Stimulated activated CD8-positive, alpha-beta memory T cell treated with anti-CD3 and anti-CD28 coated beads, Interleukin-7, amount 100 ng/mL, for 24 hours (primary cell): Measurements from ENCODE around the gene STK40.

Experiments used
- DNase-seq: peaks from one replicate; pipeline ENCODE4 v3.0.0-alpha.2; 2020; ENCODE audit warnings: low read depth

Gene STK40

DNA sequence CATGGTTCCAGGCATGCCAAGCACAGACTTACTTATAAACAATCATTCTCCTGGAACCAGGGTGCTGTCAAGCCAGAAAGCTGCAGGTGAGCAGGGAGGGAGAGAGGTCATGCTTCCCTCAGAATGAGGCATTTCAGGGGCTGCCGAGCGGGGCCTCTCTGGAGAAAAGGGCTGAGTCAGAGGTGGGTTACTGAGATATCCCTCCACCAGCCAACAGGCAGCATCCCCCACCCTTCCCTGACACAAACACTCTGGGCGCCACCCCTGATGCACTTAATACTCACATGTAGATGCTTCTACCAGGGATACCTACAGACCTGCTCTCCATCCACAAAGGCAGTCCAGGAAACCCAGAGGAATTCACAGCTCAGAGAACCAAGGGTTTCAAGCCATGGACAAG lies 13.1 kb downstream of the STK40 start:
- no peak for DNase-seq

DNA sequence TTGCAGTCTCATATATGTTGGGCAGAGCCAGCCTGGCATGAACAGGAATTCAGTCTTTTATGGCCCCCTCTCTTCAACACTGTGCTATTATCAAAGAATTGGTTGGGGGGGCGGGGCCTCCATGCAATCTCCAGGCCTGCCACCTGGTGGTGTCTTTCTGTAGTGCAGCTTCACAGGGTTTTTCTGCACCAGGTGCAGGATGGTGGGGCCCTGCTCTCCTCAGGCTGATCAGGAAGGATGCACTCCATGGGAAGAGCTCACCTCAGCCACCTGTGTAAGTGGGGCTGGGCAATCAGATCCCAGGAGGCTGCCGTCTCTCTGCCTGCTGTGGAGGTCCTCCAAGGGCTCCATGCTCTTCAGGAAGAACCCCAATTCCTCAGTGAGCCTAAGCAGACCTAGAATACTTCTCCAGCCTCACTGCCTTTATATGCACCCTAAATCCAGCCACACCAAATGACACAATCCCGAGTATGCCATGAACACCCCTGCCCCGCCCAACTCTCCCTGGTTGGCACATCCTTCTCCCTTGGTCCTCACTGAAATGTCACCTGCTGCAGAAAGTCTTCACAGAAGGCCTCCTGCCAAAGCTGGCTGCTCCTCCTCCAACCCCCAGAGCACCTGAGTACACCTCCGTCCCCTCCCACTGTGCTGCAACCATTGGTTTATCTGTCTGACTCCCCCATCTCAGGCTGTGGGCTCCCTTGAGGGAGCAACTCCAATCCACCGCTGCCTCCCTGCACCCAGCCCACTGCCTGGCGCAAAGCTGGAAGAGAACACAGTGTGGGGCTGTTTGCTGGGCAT lies 16.5 kb downstream of the STK40 start:
- DNase-seq, result peak; percentile 75

GRCh38 chr1:36367798-36368197 lies 17.9 kb downstream of the STK40 start:
- DNase-seq, result no peak

GRCh38 chr1:36367066-36367465 lies 18.7 kb downstream of the STK40 start:
- DNase-seq, result no peak

DNA sequence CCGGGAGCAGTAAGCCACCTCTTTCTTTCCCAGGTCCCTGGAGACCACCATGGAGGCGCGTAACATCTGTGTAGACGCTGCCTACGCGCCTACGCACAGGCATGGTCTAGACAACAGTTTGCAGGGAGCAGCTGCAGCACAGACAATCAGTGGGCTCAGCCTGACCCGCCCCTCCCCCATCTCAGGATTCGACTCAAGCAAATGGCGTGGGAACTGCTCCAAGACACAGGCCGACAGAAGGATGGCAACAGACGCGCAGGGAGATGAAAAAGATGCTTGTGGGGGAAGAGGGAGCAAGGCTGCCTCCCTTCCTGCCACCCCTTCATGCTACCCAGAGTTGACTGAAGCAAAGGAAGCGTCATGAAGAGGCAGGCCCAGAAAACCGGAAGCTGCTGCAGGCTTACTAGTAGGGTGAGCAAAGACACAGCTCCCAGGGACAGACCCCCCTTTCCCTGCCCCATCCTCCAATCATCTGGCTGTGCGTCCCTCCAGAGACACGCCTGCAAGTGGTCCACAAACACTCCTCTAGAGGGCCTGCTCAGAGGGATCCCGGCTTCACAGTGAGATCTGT lies 19.5 kb downstream of the STK40 start:
- DNase-seq, result peak; percentile 10

DNA sequence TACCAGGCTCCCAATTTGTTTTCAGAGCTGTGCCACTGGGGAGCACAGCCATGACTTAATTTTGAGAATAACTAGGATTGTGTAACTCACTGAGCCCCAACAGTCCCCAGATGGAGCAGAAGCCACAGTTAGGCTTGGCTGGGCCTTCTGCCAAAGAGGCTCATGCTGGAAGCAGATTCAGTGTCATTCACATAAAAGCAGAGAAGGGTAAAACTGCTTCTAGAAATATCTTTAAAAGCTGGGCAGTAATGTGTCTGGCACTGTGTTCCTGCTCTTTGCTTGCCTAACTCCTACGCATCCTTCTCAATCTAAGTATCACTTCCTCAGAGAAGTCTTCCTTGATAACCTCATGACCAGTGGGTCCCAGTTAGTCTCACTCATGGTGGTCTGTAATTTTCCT lies 20.3 kb downstream of the STK40 start:
- DNase-seq, result no peak

DNA sequence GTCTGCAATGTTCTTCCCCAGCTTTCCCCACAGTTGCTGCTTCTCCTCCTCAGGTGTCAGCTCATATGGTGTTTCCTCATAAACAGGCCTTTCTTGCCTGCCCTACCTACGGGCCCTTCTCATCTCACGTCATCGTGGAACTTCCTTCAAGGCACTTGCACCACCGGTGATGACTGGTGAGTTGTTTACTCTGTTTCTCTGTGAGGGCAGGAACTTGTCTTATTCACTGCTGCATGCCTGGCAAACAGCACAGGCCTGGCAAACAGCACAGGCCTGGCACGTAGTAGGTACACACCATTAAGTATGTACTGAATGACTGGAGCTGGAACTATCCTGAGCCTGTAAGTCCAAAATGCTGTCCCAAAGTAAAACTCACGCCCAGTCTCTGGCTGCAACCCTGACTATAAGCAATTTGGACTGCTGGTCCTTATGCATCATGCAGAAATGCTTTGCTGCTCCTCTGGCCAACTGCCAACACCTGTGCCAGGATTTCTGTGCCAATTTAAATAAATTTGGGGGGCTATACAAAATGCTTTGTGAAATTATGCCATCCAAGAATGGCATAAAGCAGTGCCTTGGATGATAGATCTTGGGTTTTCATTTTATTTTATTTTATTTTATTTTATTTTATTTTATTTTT lies 25.7 kb downstream of the STK40 start:
- DNase-seq, result no peak

DNA sequence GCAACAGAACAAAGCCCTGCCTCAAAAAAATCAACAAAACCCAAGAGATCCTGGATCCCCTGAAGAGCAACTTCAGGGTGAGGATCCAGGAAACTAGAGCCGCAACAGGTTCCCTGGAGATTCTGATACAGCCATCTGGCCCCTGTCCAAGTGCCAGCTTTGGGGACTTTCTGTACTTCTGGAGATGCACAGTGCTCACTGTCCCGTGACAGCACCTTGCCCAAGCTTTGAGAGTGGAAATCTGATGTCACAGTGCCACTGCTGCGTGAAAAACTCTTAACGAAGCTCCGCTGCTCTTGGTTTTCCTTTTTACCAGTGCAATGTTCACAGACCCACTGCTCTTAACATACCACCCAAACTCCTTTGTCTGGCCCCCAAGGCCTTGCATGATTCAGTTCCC lies 26.3 kb downstream of the STK40 start:
- DNase-seq, result no peak

- DNase-seq, result no peak
Observed at GRCh38 chr1:36358514-36359084, 27.1 kb downstream of the STK40 start.

- no peak for DNase-seq
Observed at GRCh38 chr1:36355811-36356210, 29.9 kb downstream of the STK40 start.

- DNase-seq, result no peak
Observed at GRCh38 chr1:36354486-36354885, 31.2 kb downstream of the STK40 start.

- DNase-seq, result no peak
Observed at GRCh38 chr1:36352910-36353878, 32.5 kb downstream of the STK40 start.

DNA sequence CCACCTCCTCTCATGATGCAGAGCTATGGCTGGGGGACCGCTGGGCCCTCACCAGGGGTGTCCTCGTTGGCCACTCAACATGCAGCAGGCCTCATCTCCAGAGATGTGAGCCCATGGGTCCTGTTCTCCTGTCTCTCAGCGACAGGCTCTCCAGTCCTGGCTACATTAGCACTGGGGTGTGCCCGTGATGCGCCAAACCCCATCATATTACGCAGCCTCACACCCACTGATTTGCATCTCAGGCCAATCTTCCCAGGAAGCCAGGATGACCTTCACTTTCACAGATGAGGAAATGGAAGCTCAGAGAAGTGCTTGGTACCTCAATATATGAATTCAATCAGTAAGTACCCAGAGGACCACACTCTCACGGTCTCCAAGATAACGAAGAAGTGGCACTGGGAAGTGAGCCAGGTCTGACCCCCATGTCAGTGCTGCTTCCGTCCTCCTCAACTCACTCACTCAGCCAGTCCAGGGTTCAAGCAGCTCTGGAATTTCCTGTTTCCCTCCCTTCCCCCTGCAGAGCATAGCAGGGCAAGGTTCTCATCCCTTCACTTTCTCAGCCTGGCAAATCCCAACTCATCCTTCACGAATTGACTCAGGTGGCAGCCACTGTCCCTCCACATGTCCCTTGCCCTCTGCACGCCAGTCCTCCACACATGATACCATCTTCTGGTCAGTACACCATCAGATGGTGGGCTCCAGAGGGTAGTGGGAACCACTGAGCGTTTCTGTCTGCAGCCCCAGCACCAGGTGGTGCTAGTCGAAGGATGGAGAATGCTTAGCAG lies 33.4 kb downstream of the STK40 start:
- no peak for DNase-seq

DNA sequence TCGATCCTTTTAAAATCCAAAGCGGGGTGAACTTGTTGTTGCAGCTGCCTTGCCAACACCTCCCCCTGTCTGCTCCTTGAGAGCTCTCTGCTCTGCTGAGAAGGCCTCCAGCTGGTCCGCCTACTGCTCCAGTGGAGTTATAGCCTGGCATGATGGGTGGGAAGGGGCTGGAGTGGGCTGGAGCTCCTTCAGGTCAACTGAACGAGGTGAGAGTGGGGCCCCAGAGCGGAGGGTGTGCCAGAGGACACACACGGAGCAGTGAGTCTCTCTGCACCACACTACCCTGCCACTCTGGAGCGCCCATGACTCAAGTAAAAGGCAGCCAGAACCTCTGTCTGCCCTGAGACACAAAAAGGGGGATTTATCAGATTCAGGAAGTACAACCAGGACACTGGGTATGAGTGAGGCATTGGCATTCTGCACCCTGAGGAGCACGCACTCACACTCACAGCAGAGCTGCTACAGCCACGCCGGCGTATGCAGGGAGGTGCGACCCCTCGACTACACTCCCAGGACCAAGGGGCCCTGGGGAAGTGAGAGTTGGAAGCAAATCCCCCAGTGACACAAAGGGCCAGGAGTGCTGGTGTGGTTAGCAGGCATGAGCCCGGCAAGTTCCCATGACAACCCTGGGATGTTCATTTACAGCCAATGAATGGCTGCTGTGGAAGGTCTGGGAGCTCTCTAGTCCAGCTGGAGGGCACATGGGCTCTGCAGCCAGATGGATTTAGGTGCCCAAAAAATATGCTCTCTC lies 34.3 kb downstream of the STK40 start:
- DNase-seq, result no peak

- DNase-seq, result no peak
Observed at GRCh38 chr1:36350659-36351226, 35.0 kb downstream of the STK40 start.

DNA sequence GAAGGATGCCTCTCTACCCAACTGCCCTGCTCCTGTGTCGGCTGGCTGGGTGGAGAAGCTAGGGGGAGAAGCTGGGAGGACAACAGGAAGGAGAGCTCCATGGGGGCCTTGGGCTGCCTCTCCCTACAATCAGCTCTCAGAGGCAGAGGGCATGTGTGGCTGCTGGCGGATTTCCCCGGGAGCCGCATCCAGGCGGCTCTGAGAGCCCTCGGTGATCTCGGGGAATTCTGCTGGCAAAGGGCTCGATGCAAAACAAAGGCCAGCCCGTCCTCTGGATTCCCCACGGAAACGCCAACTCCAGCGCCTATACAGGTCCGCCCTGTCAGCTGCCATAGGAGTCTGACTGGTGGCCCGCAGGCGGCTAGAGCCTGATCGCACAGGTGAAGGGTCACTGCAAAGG lies 35.9 kb downstream of the STK40 start:
- DNase-seq, result no peak

DNA sequence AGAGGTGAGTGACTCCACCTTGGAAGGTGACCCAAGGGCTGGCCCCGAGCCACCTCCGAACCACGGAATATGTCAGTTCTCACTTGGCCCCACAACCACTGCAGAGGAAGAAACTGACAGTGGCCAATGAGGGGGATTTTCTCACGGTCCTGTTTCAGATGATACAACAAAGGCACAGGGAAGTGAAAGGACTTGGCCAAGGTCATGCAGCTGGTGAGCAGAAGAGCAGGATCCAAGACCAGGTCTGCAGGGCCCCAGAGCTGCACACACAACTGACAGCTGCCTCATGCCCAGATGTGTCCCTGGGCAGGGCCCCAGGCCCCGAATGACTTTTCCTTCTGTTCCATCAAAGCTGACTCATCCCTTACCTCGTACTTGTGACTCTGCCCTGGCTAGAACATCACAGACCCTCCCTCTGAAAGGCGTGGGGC lies 36.5 kb downstream of the STK40 start:
- no peak for DNase-seq

- no peak for DNase-seq
Observed at GRCh38 chr1:36346741-36347370, 38.9 kb downstream of the STK40 start.

DNA sequence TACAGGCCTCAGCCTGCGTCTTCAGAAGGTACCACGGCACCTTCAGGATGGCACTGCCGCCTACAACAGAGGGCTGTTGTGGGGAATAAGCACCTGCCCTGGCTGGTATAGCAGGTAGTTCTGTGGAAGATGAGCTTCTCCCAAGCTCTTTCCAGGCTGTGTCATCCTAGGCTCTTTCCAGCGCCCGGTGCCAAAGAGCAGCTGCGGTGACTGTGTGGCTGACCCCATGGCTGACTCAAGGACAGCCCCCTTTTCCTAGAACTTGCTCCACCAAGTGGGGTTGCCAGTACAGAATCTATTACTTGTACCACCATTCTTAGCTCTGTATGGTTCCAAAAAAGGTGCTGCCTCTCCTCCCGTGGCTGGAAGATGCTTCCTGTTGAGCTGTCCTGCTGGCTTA lies 40.4 kb downstream of the STK40 start:
- no peak for DNase-seq

DNA sequence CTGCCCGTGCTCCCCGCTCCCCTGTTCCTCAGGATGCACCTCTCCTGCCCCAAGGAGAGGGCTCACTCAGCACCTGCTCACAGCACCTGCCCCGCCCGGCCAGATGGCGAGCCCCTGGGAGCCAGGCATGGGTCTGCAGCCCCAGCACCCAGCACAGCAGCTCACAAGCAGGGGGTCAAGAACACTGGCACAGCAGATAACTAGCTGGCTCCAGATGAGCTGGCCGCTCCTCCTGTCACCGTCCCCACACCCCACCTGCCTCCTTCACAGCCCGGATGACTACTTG lies 41.4 kb downstream of the STK40 start:
- DNase-seq, result no peak
